ENCODE measurements around the gene GALNT7. TPM values are rescaled to one million over a fixed set of nuclear protein-coding genes. Genes with fewer than 3 reads are reported as not detected.

The GALNT7 gene
- total RNA-seq, 1 donor from 2014 or later, result 26.0 TPM

DNA sequence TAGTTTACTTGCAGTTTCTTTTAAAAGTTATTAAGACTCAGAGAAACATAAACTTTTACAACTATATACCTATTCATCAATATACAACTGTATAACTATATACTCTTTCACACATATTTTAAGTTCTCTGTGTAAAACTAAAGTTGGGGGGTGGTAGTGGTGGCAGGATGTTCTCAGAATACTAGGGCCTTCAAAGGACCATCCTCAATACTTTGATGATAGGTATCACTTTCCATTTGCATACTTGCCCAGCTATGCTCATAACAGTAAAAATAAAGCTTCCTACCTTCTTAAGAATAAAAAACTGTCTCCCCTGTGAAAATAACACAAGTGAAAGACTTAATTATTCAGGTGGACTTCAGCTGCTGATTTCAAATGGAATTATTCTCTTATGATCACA, 2.9 kb upstream of the GALNT7 start:
- no peak overlapping the region for H3K27ac Mint-ChIP-seq (ENCODE audit: unreplicated experiment)
- H3K27me3 Mint-ChIP-seq (ENCODE audit: low read depth), result no peaks in the 10 kb centered on the region
- H3K36me3 Mint-ChIP-seq (ENCODE audit: low read depth), result no peaks in the 10 kb centered on the region
- peaks cover 14% of the 10 kb centered on the region for H3K4me1 Mint-ChIP-seq (ENCODE audit: low read depth)
- no peak for DNase-seq (ENCODE audit: low spot score)
- TF ChIP-seq, protein P1, sequence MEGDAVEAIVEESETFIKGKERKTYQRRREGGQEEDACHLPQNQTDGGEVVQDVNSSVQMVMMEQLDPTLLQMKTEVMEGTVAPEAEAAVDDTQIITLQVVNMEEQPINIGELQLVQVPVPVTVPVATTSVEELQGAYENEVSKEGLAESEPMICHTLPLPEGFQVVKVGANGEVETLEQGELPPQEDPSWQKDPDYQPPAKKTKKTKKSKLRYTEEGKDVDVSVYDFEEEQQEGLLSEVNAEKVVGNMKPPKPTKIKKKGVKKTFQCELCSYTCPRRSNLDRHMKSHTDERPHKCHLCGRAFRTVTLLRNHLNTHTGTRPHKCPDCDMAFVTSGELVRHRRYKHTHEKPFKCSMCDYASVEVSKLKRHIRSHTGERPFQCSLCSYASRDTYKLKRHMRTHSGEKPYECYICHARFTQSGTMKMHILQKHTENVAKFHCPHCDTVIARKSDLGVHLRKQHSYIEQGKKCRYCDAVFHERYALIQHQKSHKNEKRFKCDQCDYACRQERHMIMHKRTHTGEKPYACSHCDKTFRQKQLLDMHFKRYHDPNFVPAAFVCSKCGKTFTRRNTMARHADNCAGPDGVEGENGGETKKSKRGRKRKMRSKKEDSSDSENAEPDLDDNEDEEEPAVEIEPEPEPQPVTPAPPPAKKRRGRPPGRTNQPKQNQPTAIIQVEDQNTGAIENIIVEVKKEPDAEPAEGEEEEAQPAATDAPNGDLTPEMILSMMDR (IDR thresholded peaks at IDR 0.05), result no peak
- no peaks in the 10 kb centered on the region for H3K9me3 Mint-ChIP-seq (ENCODE audit: low read depth)
- H3K4me3 Mint-ChIP-seq (ENCODE audit: unreplicated experiment), result no peak overlapping the region

DNA sequence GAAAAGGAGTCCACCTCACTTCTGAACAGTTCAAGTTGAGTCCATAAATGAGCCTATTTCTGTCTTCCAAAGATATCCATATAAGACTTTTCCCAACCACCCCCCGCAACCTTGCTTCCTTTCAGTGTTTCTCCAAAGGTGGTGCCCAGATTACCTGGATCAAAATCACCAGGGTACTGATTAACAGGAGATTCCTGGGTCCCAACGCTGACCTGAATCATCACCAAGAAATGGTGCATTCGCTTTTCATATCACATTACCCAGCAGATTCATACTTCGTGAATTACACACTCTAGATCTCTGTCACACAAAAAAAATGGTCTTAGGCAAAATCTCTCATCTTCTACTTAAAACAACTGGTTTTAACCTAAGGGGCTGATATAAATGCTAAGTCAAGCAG, 2.1 kb upstream of the GALNT7 start:
- no peaks in the 10 kb centered on the region for H3K9me3 Mint-ChIP-seq (ENCODE audit: low read depth)
- no peaks in the 10 kb centered on the region for H3K36me3 Mint-ChIP-seq (ENCODE audit: low read depth)
- no peak overlapping the region for H3K27ac Mint-ChIP-seq (ENCODE audit: unreplicated experiment)
- peaks cover 22% of the 10 kb centered on the region for H3K4me1 Mint-ChIP-seq (ENCODE audit: low read depth)
- H3K4me3 Mint-ChIP-seq (ENCODE audit: unreplicated experiment), result no peak overlapping the region
- H3K27me3 Mint-ChIP-seq (ENCODE audit: low read depth), result no peaks in the 10 kb centered on the region
- no peak for DNase-seq (ENCODE audit: low spot score)
- TF ChIP-seq, protein P1 (IDR thresholded peaks at IDR 0.05), result no peak

DNA sequence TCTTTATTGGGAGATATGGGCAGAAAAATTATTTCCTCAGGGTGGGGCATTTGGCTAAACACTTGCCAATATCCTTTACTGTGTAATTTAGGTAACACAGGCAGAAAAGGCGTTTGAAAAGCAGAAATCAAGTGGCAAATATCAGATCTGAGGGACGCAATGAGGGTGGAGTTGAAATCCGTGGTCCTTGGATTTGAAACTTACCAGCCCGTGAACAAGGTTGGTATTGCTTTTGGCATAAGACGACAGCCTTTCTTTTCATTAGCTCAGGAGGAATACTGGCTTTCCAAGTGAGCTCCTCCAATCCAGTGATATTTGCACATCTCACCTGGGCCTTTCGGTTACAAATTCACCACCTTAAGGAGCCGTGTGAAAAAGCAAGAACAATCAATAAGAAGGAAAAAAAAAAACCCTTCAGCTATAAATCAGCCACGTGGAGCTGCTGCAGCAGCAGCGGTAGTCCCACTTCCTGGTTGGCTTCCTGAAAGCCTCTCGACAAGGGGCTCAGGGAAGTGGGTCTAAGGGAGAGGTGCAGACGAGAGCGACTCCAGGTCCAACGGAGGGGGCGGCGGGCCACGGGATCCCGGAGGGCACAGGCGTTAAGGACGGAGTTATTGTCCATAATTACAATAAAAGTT, 734 bp upstream of the GALNT7 start:
- no peak for DNase-seq (ENCODE audit: low spot score)
- H3K36me3 Mint-ChIP-seq (ENCODE audit: low read depth), result no peaks in the 10 kb centered on the region
- no peaks in the 10 kb centered on the region for H3K9me3 Mint-ChIP-seq (ENCODE audit: low read depth)
- H3K4me1 Mint-ChIP-seq (ENCODE audit: low read depth), result peaks cover 23% of the 10 kb centered on the region
- H3K27ac Mint-ChIP-seq (ENCODE audit: unreplicated experiment), result peak overlapping the region; percentile 81
- no peaks in the 10 kb centered on the region for H3K27me3 Mint-ChIP-seq (ENCODE audit: low read depth)
- TF ChIP-seq, protein P1 (IDR thresholded peaks at IDR 0.05), result no peak
- H3K4me3 Mint-ChIP-seq (ENCODE audit: unreplicated experiment), result peak overlapping the region; percentile 86

DNA sequence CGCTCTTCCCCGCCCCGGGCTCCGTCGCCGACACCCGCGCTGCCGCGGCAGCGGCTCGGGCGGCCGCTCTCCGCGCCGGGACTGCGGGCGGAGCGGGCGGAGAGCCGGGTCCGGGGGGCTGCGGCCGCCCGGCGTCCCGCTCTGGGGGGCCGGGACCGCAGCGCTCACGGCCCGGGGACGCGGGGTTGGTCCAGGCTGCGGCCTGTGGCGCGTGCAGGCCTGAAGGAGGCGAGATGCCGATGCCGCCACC, 492 bp downstream of the GALNT7 start:
- Mint-ChIP-seq H3K4me1 (ENCODE audit: low read depth) (peaks cover 22% of the 10 kb centered on the region), H3K4me3 (ENCODE audit: unreplicated experiment) (no peak overlapping the region), H3K27me3 (ENCODE audit: low read depth) (no peaks in the 10 kb centered on the region), H3K9me3 (ENCODE audit: low read depth) (no peaks in the 10 kb centered on the region), H3K27ac (ENCODE audit: unreplicated experiment) (no peak overlapping the region), H3K36me3 (ENCODE audit: low read depth) (no peaks in the 10 kb centered on the region)
- DNase-seq (ENCODE audit: low spot score), result no peak
- TF ChIP-seq, protein P1 (IDR thresholded peaks at IDR 0.05), result no peak

DNA sequence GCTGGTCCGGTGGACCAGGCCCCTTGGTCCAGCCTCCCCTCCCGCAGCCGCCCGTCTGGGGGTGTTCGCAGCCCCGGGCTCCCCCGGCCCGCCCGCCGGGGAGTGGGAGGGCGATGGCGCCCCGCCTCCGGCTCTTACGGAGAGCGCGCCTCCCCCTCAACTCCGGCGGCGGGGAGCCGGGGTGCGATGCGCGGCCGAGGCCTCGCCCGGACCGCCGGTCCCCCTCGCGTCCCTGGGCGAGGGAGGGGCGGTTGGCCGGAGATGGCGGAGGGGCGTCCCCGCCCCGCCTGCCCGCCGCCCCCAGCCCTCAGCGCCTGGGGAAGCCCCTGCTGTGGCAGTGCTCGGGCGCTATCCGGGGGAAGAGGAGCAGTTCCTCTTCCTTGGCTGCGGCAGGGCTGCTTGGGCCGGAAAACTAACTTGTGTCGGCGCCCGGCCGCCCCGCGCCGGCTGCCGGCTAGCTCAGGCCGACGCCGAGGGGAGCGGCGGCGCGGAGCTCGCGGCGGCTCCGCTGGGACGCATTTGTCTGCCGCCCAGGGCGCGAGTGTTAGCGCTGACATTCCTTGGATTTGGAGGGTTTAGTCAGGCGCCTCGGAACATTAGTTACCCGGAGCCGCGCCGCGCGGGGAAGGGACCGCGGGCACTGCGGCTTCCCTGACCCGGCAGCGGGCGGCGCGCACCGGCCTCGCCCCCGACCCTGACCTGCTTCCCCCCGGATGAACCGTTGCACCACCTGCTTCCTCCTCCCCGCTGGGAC, 994 bp downstream of the GALNT7 start:
- no peaks in the 10 kb centered on the region for H3K36me3 Mint-ChIP-seq (ENCODE audit: low read depth)
- no peaks in the 10 kb centered on the region for H3K9me3 Mint-ChIP-seq (ENCODE audit: low read depth)
- DNase-seq (ENCODE audit: low spot score), result no peak
- H3K27me3 Mint-ChIP-seq (ENCODE audit: low read depth), result no peaks in the 10 kb centered on the region
- peak overlapping the region; percentile 75 for H3K4me3 Mint-ChIP-seq (ENCODE audit: unreplicated experiment)
- TF ChIP-seq, protein P1 (IDR thresholded peaks at IDR 0.05), result peak; percentile 34
- H3K4me1 Mint-ChIP-seq (ENCODE audit: low read depth), result peaks cover 21% of the 10 kb centered on the region
- peak overlapping the region; percentile 59 for H3K27ac Mint-ChIP-seq (ENCODE audit: unreplicated experiment)
